GM21576 (cell line): ENCODE measurements around the gene PKN1.

Source experiments
- ATAC-seq: cut with Tn5 transposase; IDR thresholded peaks from one replicate; pipeline ENCODE4 v1.9.1; 2021; ENCODE audit warnings: mild to moderate bottlenecking, moderate library complexity; ENCODE audit not compliant: unreplicated experiment

PKN1 gene

GRCh38 chr19:14510311-14511228 lies 77.5 kb downstream of the PKN1 start:
- no peak for ATAC-seq

GRCh38 chr19:14511229-14511593 lies 78.1 kb downstream of the PKN1 start:
- no peak for ATAC-seq

GRCh38 chr19:14512406-14512961 lies 79.4 kb downstream of the PKN1 start:
- ATAC-seq, result no peak

- no peak for ATAC-seq
Measured at GRCh38 chr19:14514215-14514863, 81.2 kb downstream of the PKN1 start.

- ATAC-seq, result no peak
Measured at GRCh38 chr19:14515501-14516047, 82.5 kb downstream of the PKN1 start.

- ATAC-seq, result no peak
Measured at GRCh38 chr19:14516048-14516534, 83.0 kb downstream of the PKN1 start.

- ATAC-seq, result no peak
Measured at GRCh38 chr19:14516746-14517438, 83.8 kb downstream of the PKN1 start.

GRCh38 chr19:14517446-14517839 lies 84.3 kb downstream of the PKN1 start:
- peak; percentile 0 for ATAC-seq

- ATAC-seq, result peak; percentile 53
Measured at GRCh38 chr19:14517840-14518505, 84.9 kb downstream of the PKN1 start, which contains the start of gene DNAJB1. Gene DNAJB1 (minus strand): TSS chr19:14518397. CDS start chr19:14518349, 48 bp downstream.

- ATAC-seq, result no peak
Measured at GRCh38 chr19:14519245-14519859, 86.2 kb downstream of the PKN1 start.

GRCh38 chr19:14519860-14520407 lies 86.8 kb downstream of the PKN1 start:
- no peak for ATAC-seq

GRCh38 chr19:14520543-14520942 lies 87.4 kb downstream of the PKN1 start:
- ATAC-seq, result no peak
